ENCODE results near the gene TMEM178A. TPM values are rescaled to one million over a fixed set of nuclear protein-coding genes. Genes with fewer than 3 reads are reported as not detected.

TMEM178A gene
- polyA plus RNA-seq, 12 donors, result 9.4 to 24.9 (median 15.3) TPM; not detected in 1

DNA sequence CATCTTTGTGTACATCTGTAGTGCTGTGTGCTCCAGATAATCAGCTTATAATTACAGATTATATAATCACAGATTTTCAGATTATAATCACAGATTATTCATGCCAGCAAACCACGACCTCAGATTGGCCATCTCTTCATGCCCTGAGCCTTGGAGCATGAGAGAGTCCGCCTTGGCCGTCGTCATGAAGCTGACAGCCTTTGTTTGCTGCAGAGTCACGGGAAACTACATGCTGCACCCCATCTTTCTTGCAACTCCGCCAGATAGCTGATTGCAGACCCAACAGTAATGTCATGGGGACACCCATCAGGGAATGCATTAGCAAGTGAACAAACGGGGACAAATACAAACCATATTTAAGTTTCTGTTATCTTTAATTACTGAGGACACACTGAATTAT is 7.3 kb downstream of the TMEM178A start:
- no peak for DNase-seq

DNA sequence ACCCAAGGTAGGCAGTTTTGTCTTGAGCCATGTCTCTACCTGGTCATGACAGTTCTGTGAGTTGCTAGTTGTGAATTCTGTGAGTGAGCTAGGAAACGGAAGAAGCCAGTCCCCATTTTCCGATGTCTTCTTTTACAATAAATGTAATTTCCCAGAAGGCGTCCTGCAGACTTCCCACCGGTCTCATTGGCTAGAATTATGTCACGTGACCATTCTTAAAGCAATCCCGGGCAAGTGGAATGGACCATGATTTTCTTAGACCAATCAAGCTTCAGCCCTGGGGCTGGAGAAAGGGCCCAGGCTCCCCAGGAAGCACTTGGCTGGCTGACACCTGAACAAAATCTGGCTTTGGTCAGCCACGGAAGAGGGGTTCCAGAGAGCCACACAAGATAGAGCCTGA is 10.6 kb downstream of the TMEM178A start:
- DNase-seq, result no peak

DNA sequence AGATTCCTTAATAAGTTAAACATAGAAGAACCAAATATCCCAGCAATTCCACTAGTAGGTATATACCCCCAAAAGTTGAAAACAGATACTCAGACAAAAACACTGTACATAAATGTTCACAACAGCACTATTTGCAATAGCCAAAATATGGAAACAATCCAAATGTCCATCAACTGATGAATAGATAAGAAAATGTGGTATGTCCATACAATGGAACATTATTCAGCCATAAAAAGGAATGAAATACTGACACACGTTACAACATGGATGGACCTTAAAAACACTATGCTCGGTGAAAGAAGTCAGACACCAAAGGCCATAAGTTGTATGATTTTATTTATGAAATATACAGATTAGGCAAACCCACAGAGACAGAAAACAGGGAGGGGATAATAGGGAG is 12.5 kb downstream of the TMEM178A start:
- DNase-seq, result no peak

DNA sequence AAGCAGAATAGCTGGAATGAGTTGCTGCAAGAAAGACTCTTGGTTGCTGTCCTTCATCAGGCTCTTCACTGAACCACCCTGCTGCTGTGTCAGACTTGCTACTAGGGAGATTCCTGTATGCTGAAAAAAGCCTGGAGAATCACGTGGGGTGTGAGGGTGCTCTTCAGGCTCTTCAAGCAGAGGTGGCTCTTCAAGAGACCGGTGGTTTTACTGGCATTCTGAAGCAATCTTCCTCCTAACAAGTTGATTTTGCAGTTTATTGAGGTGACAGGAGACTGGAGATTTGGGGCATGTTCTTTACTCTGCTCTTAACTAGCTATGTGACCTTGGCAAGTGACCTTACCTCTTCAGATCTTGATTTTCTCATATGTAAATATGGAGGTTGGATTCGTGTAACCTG is 14.1 kb downstream of the TMEM178A start:
- DNase-seq, result no peak

DNA sequence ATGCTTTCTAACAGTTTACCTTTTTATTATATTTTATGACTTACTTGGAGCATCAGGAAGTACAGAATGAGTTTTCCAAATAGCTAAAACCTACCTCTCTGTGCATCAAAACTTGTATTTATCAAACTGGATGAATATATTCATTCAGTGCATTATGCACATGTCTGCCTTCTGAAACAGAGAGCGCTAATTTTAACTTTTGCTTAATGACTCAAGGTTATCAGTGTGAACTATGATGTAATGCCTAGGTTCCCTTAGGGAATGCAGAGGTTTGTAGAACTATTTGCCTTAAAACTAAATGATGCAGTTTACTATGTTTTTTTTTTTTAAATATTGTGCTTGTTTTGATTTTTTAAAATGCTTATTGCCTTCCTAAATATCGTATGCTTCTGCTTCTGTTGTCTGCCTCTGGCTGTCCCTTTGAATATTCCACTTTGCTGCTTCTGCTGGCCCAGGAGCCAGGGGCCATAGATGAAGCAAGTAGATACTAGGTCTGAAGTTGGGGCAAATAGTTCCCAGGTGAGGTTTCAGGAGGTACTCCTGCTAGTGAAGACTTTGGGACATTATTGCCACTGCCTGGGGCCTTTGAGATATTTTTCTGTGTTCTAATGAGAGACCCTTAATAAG is 16.5 kb downstream of the TMEM178A start:
- no peak for DNase-seq

DNA sequence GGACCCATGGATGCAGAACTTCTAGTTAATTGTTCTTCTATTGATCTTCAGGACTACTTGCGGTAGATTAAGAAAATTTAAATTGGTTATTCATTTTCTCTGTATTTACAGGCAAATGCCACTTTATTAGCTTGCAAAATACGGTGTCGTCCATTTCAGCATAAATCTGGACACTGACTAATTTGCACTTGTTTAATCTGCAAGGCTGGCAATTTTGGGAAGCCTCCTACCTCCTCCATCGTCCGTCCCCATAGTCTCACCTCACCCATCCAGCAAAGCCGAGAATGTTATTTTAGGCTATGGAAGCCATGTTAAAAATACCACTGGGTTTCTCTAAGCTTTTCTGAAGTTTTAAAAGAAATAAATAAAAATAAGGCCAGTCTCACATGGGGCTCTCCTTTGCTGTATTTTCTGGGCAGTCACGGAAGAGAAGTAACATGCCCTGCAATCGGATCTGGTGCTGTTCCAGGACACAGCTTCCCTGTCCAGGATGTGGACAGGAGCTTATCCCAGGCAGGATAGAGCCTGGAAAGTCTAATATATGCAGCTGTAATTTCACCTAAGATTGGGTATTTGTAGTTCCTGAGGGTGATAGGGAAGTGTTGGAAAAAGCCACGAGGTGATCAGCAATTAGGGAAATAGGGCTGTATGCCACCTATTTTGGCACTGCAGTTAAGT is 17.4 kb downstream of the TMEM178A start:
- no peak for DNase-seq

DNA sequence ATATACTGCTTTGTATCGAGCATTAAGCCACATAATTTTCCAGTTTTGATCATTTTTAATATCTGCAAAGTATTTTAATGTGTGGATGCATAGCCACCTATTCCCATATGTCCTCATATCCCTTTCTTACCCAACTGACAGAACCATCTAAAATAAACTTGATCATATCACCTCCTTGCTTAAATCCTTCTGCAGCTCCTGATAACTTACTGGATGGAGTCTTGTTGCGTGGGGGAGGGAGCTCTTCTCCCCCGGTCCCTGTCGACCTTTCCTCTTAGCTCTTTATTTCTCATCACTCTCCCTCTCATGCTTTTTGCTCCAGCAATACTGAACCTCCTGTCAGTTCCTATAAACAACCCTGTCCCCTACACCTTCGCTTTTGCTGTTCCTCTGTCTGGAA is 18.7 kb downstream of the TMEM178A start:
- no peak for DNase-seq

DNA sequence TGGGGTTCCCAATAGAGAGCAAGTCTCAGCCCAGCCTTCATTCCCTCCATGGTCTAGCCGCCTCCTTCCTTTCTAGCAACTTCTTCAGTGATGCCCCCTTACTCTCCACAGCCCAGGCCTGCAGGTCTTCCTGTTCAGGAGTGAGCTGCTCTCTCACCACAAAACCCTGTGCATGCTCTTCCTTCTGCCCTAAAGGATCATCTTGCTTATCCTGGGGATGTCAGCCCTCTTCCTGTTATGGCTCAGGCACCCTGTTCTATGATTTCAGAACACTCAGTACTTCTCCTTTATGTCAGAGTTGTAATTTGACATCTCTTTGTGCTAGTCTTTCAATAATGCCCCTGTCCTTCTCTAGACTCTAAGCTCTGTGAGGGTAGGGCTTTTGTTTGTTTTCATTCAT is 19.4 kb downstream of the TMEM178A start:
- DNase-seq, result no peak

DNA sequence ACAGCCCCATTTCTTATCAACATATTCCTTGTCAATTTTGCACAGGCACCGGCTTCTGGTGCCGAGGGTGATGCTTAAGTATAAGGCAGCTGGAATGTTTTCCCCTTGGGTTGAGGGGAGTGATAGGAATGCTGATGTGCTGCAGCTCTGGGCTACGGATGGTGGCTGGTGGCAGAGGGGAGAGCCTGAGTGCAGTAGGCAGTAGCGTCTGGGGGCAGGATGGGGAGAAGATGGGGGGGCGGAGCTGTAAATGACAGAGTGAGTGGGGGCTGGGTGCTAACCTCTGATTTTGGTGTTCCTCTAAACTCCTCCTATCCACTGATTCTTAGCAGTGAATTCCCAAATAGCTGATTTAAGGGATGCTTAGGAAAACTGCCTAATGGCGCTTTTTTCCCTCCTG is 20.7 kb downstream of the TMEM178A start:
- no peak for DNase-seq

DNA sequence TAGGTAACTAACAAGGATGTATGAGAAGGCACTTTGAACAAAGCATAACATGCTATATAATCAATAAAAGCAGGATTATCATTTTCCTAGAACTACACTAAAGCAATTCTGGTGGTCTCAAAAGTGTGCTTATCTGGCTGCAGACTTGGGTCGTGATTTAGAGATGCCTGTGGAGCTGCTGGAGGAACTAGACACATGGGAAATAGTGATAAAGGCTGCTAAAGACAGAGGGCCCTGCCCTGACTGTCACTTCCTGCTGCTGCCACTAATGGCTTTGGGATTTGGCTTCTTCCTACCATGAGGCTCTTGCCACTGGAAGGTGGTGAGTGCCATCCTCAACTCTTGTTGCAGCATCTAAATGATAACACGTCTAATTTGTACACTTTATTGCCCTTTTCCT is 22.5 kb downstream of the TMEM178A start:
- DNase-seq, result no peak

DNA sequence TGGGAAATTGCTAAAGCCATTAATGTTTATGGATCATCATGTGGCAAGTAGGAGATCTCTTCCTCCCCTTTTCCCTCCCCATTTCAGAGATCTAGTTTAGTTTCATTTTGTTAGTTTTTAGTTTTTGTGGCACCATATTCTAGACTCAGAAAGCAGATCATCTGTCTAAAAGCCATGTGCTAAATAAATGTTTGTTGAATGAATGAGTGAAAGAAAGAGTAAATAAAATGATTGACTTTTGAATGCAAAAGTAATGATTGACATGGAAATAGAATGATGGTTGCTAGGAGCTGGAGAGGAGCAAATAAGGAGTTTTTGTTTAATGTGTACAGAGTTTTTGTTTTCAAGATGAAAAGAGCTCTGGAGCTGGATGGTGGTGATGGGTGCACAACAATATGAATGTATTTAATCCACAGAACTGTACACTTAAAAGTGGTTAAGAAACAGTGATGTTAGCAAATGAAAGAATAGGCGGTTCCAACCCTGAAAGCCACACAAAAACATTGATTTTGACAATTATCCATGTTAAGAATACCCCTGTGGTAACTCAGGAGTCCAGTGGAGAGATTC is 23.6 kb downstream of the TMEM178A start:
- DNase-seq, result no peak

DNA sequence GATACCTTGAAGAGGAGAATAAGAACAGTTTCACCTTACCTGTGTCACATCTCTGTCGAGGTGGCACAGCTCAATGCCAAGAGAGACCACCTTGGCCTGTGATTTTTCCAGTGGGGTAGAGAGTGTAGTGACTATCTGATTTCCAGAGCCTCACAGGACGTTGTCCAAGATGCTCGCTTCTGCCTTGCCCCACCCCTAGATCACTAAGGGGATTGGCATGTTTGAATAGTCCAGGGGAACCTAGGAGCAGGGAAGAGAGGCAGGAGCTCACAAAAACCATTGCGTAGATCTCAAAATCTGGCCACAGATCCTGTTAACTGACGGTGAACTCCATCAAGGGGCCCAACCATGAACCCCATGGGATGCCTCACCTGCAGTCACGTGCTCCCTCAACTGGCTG is 24.2 kb downstream of the TMEM178A start:
- no peak for DNase-seq

DNA sequence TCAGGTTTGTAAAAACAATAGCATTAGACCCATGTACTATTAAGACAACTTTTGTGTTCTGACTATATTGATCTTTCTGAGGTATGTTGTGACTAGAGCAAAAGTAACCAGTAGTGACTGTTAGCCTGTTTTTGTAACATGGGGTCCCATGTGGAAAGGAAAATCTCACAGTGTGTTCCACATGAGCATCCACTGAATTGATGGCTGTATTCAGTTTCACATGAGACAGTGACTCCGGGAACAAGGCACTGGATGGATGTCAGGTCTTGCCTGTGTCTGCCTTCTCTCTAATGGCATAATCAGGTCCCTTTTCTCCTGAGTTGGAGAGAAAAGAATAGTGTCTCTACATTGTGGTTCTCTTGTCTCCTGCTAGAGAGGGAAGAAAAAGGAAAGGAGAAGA is 27.5 kb downstream of the TMEM178A start:
- DNase-seq, result no peak

DNA sequence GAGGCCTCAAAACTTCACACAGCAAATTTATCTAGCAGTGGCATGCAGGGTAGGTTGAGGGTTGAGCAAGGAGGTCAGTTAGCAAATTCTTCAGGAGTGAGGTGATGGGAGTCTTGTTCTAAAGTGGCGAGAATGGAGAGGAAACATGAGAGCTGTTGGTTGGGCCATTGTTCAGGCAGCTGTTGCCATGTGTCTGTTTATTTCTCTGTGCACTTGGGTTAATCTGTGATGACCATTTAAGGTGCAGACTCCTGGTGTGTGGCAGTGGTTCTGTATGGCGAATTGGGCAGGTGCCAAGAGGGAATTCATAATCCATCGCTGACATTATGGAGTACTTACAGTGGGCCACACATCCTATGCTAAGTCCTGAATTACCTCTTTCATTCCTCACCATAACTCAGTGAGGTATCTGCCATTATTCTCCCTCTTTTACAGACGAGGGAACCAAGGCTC is 30.4 kb downstream of the TMEM178A start:
- peak; percentile 18 for DNase-seq

DNA sequence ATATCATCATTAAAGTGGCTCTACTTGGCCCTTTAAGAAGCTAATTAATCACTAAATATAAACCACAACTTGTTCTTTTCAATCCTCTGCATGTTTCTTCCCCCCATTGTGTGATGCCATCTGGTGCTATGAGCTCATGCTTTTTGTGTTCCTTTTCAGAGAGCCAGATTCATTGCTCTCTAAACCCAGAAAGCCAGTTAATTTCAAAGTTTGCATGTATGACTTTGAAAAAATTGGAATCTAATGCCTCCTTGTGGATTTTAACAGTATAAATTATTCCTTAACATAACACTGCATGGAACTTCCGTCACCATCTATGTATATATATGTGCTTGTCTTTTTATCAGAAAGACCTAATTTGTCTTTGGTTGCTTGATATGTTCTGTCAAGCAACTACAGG is 31.1 kb downstream of the TMEM178A start:
- DNase-seq, result peak; percentile 36

DNA sequence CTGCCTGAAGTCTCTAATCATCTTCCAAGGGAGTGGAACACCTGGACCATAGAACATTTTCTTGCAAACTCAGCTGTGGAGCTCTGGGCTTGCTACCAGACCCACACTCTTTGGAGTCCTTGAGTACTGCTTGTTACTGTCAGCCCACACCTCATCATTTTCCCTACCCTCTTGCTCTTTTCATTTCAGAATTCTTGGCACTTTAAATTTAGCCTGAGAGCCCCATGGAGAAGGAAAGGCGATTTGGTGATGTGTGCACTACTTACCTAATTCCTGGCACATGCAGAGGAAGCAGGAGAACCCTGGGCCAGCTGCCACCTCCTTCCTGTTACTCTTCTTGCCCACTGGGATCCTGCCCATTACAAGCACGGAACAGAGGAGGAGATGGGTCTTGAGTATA is 31.7 kb downstream of the TMEM178A start:
- peak; percentile 25 for DNase-seq

DNA sequence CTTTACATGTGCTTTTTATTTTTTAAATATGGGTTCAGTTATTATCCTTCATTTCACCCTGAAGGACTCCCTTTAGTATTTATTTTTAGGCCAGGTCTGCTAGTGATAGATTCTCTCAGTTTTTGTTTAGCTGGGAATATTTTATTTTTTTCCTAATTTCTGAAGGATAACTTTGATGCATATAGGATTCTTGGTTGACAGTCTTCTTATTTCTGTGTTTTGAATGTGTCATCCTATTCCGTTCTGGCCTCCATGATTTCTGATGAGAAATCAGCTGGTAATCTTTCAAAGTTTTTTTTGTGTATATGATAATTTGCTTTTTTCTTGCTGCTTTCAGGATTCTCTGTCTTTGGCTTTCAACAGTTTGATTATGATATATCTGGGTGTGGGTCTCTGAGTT is 35.4 kb downstream of the TMEM178A start:
- no peak for DNase-seq

DNA sequence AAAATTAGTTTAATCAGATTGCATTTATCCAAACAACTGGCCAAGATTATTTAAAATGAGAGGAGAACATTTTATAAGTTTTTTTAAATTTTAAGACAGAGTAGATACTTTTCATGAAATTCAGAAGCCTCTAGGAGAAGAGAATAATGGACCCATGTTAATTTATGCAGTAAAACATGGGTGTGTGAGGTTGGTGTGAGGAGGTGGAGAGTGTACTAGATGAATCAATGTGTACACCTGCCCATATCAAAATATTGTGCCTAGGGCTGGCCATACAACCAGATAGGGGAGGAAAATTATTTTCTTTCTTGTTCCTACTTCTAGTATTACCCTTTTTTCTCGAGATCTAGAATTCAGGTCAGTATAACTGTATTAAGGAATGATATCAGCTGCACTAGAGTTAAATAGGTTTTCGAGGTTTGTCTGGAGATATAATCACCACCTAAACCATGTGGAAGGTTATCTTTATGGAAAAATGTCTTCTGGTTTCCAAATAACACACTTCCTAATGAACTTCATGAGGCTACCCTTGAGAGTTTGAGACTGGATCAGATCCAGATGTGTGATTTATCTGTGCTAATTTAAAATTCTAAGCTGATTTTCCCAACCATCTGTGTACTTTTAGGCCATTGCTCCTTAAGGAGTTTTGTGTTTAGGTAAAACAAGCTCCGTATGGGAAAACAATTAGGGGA is 37.6 kb downstream of the TMEM178A start:
- no peak for DNase-seq

DNA sequence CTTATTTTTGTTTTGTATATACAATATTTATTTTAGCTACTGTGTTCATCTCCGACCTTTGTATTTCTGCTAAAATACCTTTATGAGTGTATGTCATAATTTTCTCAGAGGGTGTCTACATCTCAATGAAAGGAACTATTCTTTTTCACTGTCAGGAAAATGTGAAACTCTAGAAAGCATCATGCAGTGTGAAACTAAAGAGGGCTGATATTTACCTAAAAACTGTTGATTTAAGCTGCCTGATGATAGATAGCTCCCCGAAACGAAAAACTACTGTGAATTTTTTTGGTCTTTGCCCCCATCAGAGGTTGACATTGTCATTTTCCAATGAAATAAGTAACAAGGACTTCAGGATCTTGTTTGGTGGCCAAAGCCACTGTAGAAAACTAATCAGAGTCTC is 38.8 kb downstream of the TMEM178A start:
- no peak for DNase-seq

DNA sequence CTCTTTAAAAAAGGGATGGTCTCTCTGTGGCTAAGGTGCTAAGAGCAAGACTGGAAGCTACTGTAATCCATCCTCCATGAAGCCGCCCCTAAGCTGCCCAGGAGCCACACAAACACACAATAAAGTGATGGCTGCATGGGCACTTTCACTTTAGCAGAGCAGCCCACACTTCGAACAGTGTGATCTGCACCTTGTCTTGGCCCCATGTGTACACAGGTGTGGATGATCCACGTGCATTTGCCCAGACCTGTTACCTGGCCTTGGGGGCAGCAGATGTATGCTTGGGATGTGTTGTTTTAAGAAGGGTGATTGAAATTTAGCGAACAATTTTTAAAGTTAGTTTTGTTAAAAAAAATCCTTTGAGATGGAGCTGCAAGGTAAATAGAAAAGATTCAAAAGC is 39.9 kb downstream of the TMEM178A start:
- no peak for DNase-seq

DNA sequence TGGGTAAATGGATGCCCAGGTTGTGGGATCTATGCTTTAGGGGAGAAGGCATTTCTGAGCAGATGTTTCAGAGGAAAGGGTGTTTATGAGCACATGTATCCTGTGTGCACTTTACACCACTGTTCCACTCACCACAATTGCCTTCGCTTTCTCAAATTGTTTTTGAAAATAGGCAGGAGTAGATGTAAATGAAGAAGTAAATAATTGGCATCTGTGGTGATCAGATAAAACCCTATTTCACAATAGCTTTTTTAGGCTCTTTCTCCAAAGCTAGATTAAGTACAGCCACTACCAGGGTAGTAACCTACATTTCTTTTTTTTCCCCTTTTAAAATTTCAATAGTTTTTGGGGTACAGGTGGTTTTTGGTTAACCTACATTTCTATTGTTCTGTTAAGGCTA is 40.6 kb downstream of the TMEM178A start:
- no peak for DNase-seq

DNA sequence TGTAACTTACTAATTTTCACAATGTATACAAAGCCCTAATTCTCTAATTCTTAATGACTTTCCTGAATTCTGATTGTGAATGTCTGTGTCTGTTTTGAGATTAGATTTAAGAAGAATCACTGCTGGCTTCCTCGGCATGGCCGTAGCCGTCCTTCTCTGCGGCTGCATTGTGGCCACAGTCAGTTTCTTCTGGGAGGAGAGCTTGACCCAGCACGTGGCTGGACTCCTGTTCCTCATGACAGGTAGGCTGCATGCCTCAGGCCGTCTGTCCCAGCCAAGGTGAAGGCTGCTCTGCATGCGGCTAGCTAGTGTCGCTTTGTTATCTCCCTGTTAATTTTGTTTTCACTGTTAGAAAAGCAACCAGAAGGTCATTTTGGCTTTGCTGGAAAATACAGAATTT is 41.2 kb downstream of the TMEM178A start:
- DNase-seq, result no peak

DNA sequence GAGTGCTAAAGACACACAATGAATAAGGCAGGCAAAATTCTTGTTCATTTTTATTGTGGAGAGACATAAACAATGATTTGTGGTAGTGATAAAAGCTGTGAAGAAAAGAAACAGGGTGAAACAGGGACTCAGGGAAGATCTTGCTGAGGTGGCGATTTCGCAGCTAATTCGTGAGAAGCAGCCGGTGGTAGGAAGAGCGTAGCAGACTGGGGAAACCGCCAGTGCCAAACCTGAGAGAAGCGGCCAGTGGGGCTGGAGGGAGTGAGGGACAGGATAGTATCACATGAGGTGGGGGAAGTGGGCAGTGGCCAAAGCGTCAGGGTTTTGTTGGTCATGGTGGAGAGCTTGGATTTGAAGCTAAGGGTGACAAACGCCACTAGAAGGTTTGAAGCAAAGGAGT is 42.3 kb downstream of the TMEM178A start:
- DNase-seq, result no peak
